Activated naive CD4-positive, alpha-beta T cell treated with anti-CD3 and anti-CD28 coated beads, Interleukin-2, amount 10 ng/mL, durations not matched to agents 7 days and 5 days (primary cell): ENCODE measurements around the gene MICAL3.

ENCODE experiments used
- CTCF ChIA-PET: fragments of 350-600 bp; sonication (Branson Sonifier 250); formaldehyde crosslinking; loops from one replicate; lab custom pipeline; 2021; ENCODE audit warnings: antibody characterized with exemption; lab: Charles Lee
- DNase-seq: peaks from one replicate; pipeline ENCODE4 v3.0.0-alpha.2; 2020
- H3K27ac Mint-ChIP-seq: one replicate; pipeline ENCODE4 v1.8.0; 2021; ENCODE audit warnings: mild to moderate bottlenecking, moderate library complexity, mixed read lengths
- H3K27me3 Mint-ChIP-seq: one replicate; pipeline ENCODE4 v1.8.0; 2021; ENCODE audit warnings: mild to moderate bottlenecking, mixed read lengths
- H3K36me3 Mint-ChIP-seq: one replicate; pipeline ENCODE4 v1.8.0; 2021; ENCODE audit warnings: mixed read lengths
- H3K4me1 Mint-ChIP-seq: one replicate; pipeline ENCODE4 v1.8.0; 2021; ENCODE audit warnings: mixed read lengths
- H3K4me3 Mint-ChIP-seq: one replicate; pipeline ENCODE4 v1.8.0; 2021; ENCODE audit warnings: mild to moderate bottlenecking, moderate library complexity, mixed read lengths
- H3K9me3 Mint-ChIP-seq: one replicate; pipeline ENCODE4 v1.8.0; 2021; ENCODE audit warnings: mixed read lengths

Gene MICAL3

GRCh38 chr22:17960695-17961445, 63.5 kb downstream of the MICAL3 start:
- H3K36me3 Mint-ChIP-seq: no peaks in the 10 kb centered on the region
- peaks cover 1% of the 10 kb centered on the region for H3K4me1 Mint-ChIP-seq
- H3K4me3 Mint-ChIP-seq: no peak overlapping the region
- no peaks in the 10 kb centered on the region for H3K9me3 Mint-ChIP-seq
- H3K27ac Mint-ChIP-seq: no peak overlapping the region
- CTCF ChIA-PET: interaction anchor here (0.6 kb wide), 1 partner anchor 56 kb away, joined by 3 read pairs; no protein-coding TSS in a partner anchor
- DNase-seq: no peak
- H3K27me3 Mint-ChIP-seq: no peaks in the 10 kb centered on the region

DNA sequence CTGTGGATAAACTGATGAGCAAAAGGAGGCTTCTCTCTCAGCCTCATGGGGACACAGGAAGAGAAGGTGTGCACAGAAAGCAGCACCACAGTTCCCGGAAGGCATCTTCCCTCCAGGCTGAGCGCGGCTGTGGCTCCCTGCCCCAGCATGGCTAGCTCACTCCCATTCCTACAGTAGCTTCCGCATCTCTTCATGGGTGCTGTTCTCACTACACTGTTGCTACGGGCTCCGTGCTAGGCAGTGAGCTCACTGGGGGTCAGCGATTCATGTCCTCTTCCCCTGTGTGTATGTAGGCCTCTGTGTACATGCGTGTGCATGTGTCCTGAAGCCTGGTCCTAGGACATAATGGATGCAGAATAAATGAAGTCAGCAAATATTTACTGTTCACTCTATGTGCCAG, 64.3 kb downstream of the MICAL3 start:
- no peaks in the 10 kb centered on the region for H3K36me3 Mint-ChIP-seq
- no peak overlapping the region for H3K4me3 Mint-ChIP-seq
- no peaks in the 10 kb centered on the region for H3K4me1 Mint-ChIP-seq
- CTCF ChIA-PET: interaction anchor here (0.6 kb wide), 2 partner anchors 56 to 84 kb away, joined by 3 read pairs; no protein-coding TSS in a partner anchor
- no peak overlapping the region for H3K27ac Mint-ChIP-seq
- DNase-seq: no peak
- no peaks in the 10 kb centered on the region for H3K9me3 Mint-ChIP-seq
- H3K27me3 Mint-ChIP-seq: no peaks in the 10 kb centered on the region

- CTCF ChIA-PET: no interaction called here
Observed at GRCh38 chr22:17958166-17958565, 66.2 kb downstream of the MICAL3 start.

DNA sequence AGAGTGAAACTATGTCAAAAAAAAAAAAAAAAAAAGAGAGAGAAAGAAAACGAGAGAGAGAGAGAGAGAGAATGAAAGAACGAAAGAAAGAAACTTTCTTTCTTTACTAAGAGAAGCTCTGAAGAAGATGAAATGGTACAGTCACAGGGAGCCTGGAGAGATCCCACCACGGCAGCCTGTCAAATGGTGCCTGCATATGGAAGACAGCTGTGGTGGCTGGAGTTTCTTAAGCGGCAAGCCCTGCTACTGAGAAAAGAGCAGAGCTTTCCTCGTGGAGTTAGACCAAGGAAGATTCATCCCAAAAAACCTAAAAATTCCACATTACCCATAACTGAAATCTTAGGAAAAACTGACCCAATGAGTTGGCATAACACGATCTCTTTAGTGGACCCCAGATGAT, 66.7 kb downstream of the MICAL3 start:
- CTCF ChIA-PET: no interaction called here
- Mint-ChIP-seq H3K4me3 (no peak overlapping the region), H3K9me3 (no peaks in the 10 kb centered on the region), H3K27me3 (no peaks in the 10 kb centered on the region), H3K36me3 (no peaks in the 10 kb centered on the region), H3K4me1 (no peaks in the 10 kb centered on the region), H3K27ac (no peak overlapping the region)
- DNase-seq: no peak

More at GRCh38 chr22:17958166-17958565, 66.2 kb downstream of the MICAL3 start:
- H3K4me1 Mint-ChIP-seq: no peaks in the 10 kb centered on the region
- no peak overlapping the region for H3K27ac Mint-ChIP-seq
- no peak overlapping the region for H3K4me3 Mint-ChIP-seq
- no peaks in the 10 kb centered on the region for H3K27me3 Mint-ChIP-seq
- DNase-seq: no peak
- no peaks in the 10 kb centered on the region for H3K9me3 Mint-ChIP-seq
- H3K36me3 Mint-ChIP-seq: no peaks in the 10 kb centered on the region

- peaks cover 2% of the 10 kb centered on the region for H3K4me1 Mint-ChIP-seq
Observed at GRCh38 chr22:17957204-17957603, 67.2 kb downstream of the MICAL3 start.

DNA sequence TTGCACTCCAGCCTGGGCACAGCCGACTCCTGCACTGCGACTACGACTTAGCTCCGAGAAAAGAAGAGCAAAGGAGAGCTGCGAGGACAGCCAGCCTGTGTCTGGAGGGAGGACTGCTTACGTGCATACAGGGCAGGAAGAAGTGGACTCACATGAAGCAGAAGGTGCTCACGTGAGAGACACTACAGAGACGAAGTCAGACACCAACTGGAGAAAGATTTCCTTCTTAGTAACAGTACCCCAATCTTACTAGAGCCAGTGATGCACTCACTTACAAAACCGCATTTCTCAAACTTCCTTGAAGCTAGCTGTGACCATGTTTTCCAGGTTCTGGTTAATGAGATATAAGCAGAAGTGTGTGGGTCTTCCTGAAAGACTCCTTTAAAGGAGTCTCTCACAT, 67.7 kb downstream of the MICAL3 start:
- H3K4me3 Mint-ChIP-seq: no peak overlapping the region
- H3K4me1 Mint-ChIP-seq: peaks cover 2% of the 10 kb centered on the region
- CTCF ChIA-PET: no interaction called here
- H3K27me3 Mint-ChIP-seq: no peaks in the 10 kb centered on the region
- no peak overlapping the region for H3K27ac Mint-ChIP-seq
- no peaks in the 10 kb centered on the region for H3K9me3 Mint-ChIP-seq
- no peaks in the 10 kb centered on the region for H3K36me3 Mint-ChIP-seq
- no peak for DNase-seq

More at GRCh38 chr22:17957204-17957603, 67.2 kb downstream of the MICAL3 start:
- no peaks in the 10 kb centered on the region for H3K36me3 Mint-ChIP-seq
- CTCF ChIA-PET: no interaction called here
- no peak overlapping the region for H3K4me3 Mint-ChIP-seq
- no peaks in the 10 kb centered on the region for H3K9me3 Mint-ChIP-seq
- no peaks in the 10 kb centered on the region for H3K27me3 Mint-ChIP-seq
- DNase-seq: no peak
- no peak overlapping the region for H3K27ac Mint-ChIP-seq

DNA sequence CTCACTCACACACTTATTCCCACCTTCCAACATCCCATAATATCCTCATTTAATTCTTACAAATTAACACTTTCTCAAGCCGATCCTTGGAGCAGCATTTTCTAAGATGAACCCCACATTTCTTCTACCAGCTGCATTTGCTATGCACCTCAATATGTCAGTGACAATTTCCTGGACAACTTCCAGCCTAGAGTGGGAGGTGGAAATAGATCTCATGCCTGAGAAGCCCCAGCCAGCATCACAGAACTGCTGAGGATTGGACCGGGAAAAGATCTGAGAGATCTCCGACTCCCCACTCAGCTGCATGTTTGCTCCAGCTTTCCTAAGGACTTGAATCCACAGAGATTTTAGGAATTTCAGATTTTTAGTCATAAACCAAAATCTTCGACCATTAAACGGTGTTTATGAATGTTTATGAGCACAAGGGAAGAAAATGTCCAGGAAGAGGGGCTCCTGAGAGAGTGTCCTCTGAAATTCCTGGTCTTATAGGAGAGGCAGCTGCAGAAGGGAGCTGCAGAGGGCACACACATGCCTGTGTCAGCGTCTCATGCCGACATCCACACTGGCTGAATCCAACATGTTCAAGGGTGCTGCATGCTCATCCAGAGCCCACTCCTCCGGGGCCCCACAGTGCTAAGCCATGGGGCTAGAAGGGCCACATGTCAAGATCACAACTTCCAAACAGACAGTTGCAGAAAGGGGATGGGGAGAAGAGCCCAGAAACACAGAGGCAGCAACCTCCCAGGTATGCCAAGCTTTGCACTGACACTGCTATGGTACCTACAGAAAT, 68.6 kb downstream of the MICAL3 start:
- Mint-ChIP-seq H3K27ac (no peak overlapping the region), H3K36me3 (no peaks in the 10 kb centered on the region), H3K4me3 (no peak overlapping the region), H3K9me3 (no peaks in the 10 kb centered on the region), H3K4me1 (peaks cover 2% of the 10 kb centered on the region), H3K27me3 (no peaks in the 10 kb centered on the region)
- no peak for DNase-seq
- CTCF ChIA-PET: no interaction called here

GRCh38 chr22:17954860-17955587, 69.3 kb downstream of the MICAL3 start:
- H3K36me3 Mint-ChIP-seq: no peaks in the 10 kb centered on the region
- DNase-seq: no peak
- no peak overlapping the region for H3K4me3 Mint-ChIP-seq
- H3K27ac Mint-ChIP-seq: no peak overlapping the region
- H3K27me3 Mint-ChIP-seq: no peaks in the 10 kb centered on the region
- CTCF ChIA-PET: no interaction called here
- H3K4me1 Mint-ChIP-seq: peaks cover 2% of the 10 kb centered on the region
- no peaks in the 10 kb centered on the region for H3K9me3 Mint-ChIP-seq

GRCh38 chr22:17954200-17954859, 70.0 kb downstream of the MICAL3 start:
- CTCF ChIA-PET: no interaction called here
- Mint-ChIP-seq H3K27me3 (no peaks in the 10 kb centered on the region), H3K9me3 (no peaks in the 10 kb centered on the region), H3K4me3 (no peak overlapping the region), H3K27ac (no peak overlapping the region), H3K4me1 (peaks cover 2% of the 10 kb centered on the region), H3K36me3 (no peaks in the 10 kb centered on the region)
- no peak for DNase-seq

- Mint-ChIP-seq H3K27me3 (no peaks in the 10 kb centered on the region), H3K4me3 (no peak overlapping the region), H3K4me1 (peaks cover 2% of the 10 kb centered on the region), H3K36me3 (no peaks in the 10 kb centered on the region), H3K27ac (no peak overlapping the region), H3K9me3 (no peaks in the 10 kb centered on the region)
- DNase-seq: no peak
- CTCF ChIA-PET: no interaction called here
Observed at GRCh38 chr22:17953147-17953546, 71.2 kb downstream of the MICAL3 start.

DNA sequence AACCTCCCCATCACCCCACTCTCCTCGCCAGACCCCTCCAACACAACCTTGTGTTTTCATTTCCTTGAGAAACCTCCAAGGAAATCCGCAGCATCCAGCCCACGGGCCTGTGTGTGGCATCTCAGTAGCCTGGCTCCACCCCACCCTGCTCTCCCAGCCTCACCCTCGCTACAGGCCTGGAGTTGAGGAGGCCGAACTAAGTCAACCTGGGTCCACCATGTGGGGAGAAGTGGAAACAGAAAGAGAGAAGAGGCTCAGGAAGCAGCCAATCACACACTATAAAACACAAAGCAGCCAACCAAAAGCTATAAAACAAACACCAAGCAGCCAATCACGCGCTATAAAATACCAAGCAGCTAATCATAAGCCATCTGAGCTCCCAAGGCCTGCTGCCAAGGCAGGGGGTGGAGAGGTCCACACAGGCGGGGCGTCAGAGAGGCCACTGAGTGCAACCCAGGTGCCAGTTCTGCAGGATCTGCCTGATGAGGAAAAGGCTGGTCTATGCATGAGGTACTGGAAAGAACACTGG, 72.0 kb downstream of the MICAL3 start:
- Mint-ChIP-seq H3K4me3 (no peak overlapping the region), H3K27ac (no peak overlapping the region), H3K27me3 (no peaks in the 10 kb centered on the region), H3K36me3 (no peaks in the 10 kb centered on the region), H3K4me1 (peaks cover 2% of the 10 kb centered on the region), H3K9me3 (no peaks in the 10 kb centered on the region)
- CTCF ChIA-PET: no interaction called here
- no peak for DNase-seq

DNA sequence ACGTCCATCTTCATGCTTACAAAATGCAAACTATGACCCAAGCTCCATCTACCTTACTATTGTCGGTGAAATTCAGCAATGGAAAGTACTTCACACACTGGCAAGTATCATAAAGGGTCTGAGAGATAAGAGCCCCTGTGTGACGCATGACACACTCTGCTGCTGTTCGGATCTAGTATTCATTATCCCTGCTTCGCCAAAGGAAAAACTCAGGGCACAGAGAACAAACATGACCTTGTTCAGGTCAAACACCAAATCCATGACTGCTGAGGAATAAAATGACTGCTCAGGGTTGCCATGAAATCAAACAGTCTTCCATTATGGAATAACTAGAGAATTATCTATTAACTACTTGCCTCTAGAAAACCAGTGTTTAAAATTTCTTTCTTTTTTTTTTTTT, 73.0 kb downstream of the MICAL3 start:
- Mint-ChIP-seq H3K4me1 (peaks cover 2% of the 10 kb centered on the region), H3K27me3 (no peaks in the 10 kb centered on the region), H3K27ac (no peak overlapping the region), H3K4me3 (no peak overlapping the region), H3K9me3 (no peaks in the 10 kb centered on the region), H3K36me3 (no peaks in the 10 kb centered on the region)
- no peak for DNase-seq
- CTCF ChIA-PET: no interaction called here

DNA sequence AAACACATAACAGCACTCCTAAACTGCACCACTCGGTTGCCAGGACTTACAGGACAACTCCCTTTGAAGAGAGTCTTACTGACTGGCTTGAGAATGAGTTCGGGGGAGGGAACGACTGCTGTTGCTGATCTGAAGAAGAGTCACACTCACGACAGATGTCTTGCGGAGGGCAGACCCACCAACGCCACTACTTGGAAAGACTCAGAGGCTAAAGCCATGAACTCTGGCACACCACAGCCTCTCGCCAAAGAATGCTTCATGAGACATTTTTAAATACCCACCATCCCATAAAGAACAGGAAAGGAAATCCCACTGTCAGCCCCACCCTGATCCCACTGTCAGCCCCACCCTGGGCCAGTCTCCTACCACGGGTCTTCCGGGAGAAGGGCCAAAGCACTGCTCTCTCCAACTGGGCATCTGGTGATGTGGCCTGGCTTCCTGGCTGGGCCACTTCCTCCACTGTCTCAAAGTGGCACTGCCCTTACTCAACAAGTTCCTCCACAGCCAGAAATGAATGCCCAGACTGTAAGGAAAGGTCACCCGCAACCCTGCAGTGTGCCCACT, 73.6 kb downstream of the MICAL3 start:
- Mint-ChIP-seq H3K4me3 (no peak overlapping the region), H3K4me1 (peaks cover 2% of the 10 kb centered on the region), H3K36me3 (no peaks in the 10 kb centered on the region), H3K27ac (no peak overlapping the region), H3K27me3 (no peaks in the 10 kb centered on the region), H3K9me3 (no peaks in the 10 kb centered on the region)
- DNase-seq: no peak
- CTCF ChIA-PET: no interaction called here
